Anterior cingulate cortex (tissue), 58 donors: ENCODE data around the gene PPME1.
A peak's percentile ranks its signal among the peaks of the same experiment; 100 is the strongest.

ENCODE experiments used
- DNase-seq, 58 donors: peaks; one replicate each; lab custom pipeline; 2025; lab: John Stamatoyannopoulos, UW

PPME1 gene

GRCh38 chr11:74221816-74222215, 50.7 kb downstream of the PPME1 start:
- DNase-seq, result no peak

- no peak for DNase-seq
Observed at GRCh38 chr11:74225565-74225964, 54.5 kb downstream of the PPME1 start.

GRCh38 chr11:74226907-74227306, 55.8 kb downstream of the PPME1 start:
- DNase-seq, result no peak

GRCh38 chr11:74232311-74232950, 61.3 kb downstream of the PPME1 start:
- no peak for DNase-seq

DNA sequence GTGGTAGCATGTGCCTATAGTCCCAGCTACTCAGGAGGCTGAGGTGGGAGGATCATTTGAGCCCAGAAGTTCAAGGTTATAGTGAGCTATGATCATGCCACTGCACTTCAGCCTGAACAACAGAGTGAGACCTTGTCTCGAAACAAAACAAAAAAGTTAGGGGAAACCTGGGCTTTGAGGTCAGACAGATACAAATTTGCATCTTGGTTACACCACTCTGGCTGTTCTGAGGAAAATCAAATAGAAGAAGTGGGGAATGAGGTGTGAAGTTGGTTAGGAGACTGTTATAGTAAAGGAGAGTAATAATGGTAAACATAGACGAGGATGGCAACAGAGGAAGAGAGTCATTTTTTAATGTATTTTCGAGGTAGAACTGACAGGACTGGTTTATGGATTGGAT, 62.6 kb downstream of the PPME1 start:
- no peak for DNase-seq

DNA sequence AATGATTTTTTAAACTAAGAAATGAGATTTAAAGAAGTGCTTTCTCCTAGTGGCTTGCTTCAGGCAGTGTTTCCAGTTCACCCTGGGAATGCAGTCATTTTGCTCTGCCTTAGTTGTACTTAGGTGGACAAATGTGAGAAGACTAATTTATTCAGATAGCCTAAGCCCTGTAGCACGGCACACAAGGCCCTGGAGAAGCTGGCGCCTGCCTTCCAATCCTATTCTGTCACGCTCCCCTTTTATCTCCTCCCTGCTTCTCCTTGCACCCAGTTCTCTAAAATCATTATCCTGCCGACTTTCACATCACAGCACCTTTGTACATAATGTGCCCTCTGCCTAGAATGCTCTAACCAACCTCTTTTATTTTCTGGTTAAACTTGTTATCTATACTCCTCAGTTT, 64.0 kb downstream of the PPME1 start:
- no peak for DNase-seq

GRCh38 chr11:74237541-74237940, 66.5 kb downstream of the PPME1 start:
- no peak for DNase-seq

GRCh38 chr11:74238243-74238642, 67.2 kb downstream of the PPME1 start:
- DNase-seq, result no peak

GRCh38 chr11:74248469-74248868, 77.4 kb downstream of the PPME1 start:
- no peak for DNase-seq

- no peak for DNase-seq
Observed at GRCh38 chr11:74249496-74249895, 78.4 kb downstream of the PPME1 start.

GRCh38 chr11:74253361-74253760, 82.3 kb downstream of the PPME1 start:
- no peak for DNase-seq

DNA sequence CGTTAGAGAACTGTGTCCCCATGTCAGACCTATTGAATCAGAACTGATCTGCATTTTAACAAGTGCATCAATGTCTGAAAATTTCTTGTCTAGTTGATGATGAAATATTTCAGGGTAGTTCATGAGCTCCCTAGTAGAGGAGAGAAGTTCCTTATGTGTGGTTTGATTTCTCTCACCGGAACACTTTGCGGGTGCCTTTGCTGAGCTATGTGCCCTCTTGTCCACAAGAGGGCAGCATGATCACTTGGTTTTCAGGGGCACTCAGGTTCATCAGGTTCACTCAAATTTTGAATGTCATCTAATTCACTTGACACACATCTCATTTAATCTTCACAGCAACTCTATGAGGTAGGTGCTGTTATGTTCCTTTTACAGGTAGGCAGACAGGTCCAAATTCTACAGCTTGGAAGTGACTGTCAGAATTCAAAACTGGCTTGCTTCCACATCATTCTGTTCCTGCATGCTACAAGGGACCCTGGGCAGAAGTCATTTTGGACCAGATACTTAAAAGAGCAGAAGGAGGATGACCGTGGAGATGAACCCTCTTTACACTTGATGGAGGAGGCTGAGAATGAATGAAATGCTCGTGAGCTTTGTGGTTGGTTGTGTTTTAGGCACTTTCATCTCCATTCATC, 84.8 kb downstream of the PPME1 start:
- peak in 26 of 58 donors; percentile 1 to 58 (median 14) for DNase-seq

- DNase-seq, result no peak
Observed at GRCh38 chr11:74256378-74257133, 85.5 kb downstream of the PPME1 start.

DNA sequence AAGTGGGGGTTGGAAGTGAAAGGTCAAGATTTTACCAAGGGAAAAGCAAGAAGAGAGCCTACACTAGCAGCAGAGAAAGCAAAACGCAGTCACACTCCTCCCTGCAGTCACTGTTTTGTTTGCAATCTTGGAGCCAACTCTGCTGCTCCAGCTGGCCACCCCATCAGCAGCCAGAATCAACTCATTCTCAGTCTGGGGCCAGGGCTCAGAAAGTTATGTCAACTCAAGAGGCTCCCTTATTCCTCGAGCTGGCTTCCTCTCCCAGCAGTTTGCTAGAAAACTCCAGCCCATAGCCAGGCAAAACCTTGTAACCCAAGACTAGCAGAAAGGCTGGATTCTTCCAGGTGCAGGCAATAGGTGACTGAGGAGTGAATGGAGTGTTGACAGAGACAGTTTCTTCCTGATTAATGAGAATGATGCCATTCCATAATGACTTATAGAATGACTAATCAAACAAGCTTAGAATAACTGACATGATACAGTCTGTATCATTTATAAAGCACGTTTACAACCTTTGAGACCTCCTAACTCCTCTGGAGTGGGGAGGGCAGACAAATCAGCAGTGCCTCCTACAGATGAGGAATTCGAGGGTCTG, 87.0 kb downstream of the PPME1 start:
- peak in 9 of 58 donors; percentile 2 to 15 (median 7) for DNase-seq

GRCh38 chr11:74262725-74263124, 91.6 kb downstream of the PPME1 start:
- no peak for DNase-seq

GRCh38 chr11:74265256-74265655, 94.2 kb downstream of the PPME1 start:
- DNase-seq, result no peak

- no peak for DNase-seq
Observed at GRCh38 chr11:74267014-74267413, 95.9 kb downstream of the PPME1 start.

DNA sequence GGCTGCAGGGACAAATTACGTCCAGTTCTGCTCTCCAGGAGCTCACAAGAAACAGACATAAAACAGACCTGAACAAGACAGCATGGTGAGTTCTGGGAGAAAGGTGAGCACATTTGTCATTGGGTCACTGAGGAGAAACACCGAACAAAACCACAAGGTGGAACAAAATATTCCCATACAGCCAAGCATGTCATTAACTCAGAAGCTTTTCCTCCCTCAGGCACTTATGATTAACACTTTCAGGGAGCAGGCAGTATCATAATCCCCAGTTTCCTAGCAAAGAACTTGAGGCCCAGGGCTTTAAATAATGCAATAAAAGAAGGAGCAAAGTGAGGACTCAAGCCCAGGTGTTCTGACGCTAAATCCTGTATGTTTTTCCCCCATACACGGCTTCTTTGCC, 97.4 kb downstream of the PPME1 start:
- DNase-seq, result no peak

DNA sequence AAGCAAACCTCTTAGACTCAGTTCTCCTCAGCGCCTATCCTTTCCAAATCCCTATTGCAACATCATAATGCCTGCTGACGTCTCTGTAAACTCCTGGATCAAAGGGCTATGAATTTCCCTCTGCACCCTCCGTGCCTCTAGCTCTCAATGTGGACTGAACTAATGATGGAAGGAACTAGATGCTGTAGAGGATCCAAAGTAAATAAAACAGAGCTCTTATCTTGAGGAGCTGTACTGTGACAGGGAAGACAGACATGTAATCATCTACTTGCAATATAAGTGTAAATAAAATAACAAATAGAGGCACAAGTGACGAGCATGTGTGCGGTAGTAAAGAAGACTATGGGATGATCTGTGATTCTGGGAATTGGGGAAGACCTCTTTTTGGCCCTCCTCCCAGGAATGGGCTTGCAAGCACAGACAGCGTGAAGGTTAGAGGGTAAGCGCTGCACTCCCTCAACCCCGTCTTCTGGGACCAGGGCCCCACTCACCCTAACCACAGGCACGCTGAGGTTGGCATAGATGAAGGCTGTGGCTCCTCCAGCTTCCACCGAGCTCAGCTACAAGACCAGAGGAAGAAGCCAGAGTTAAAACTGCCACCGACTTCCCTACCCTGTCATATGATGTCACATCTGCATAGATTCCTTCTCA, 98.2 kb downstream of the PPME1 start:
- DNase-seq, result no peak

DNA sequence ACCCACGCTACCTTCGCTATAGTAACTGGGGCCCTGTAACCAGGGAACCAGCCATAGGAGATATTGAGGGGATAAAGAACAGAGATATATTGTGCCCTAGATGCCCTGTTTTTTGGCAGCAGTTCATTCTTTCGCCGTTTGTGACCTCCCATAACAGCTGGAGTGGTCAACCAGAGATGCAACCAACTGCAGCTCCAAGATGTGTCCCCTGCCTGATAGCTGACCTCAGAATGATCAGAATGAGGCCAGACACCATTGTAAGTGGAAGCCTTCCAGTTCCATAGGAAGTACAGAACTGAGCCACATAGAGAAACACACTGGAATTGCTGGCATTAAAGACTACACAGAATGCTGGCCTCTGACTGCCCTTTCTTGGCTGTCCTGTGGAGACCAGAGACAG, 101.2 kb downstream of the PPME1 start:
- DNase-seq, result no peak

GRCh38 chr11:74276581-74276980, 105.5 kb downstream of the PPME1 start:
- no peak for DNase-seq
